Prostate gland (tissue), 2 donors: ENCODE results near the gene UVRAG.

Experiments
- POLR2A ChIP-seq: fragments of 450-650 bp; IDR thresholded peaks from one replicate; pipeline ENCODE4 v1.6.1; 2016; ENCODE audit warnings: antibody characterized with exemption, mild to moderate bottlenecking
- POLR2AphosphoS5 ChIP-seq: sonication (generic); formaldehyde crosslinking; IDR thresholded peaks from one replicate; pipeline ENCODE4 v1.6.1; 2017; ENCODE audit warnings: antibody characterized with exemption
- TF ChIP-seq, protein P1 (sequence below), 4 experiments: fragments of 200-600 bp in 2 of 4; fragments of 450-650 bp in 2 of 4; sonication (generic) in 2 of 4; IDR thresholded peaks; 1 replicate in 3 of 4; 2 replicates in 1 of 4; pipeline ENCODE4 v1.5.1; 2016 to 2019; ENCODE audit warnings: antibody characterized with exemption in 4 of 4, mild to moderate bottlenecking in 2 of 4, moderate library complexity in 2 of 4

DNA sequence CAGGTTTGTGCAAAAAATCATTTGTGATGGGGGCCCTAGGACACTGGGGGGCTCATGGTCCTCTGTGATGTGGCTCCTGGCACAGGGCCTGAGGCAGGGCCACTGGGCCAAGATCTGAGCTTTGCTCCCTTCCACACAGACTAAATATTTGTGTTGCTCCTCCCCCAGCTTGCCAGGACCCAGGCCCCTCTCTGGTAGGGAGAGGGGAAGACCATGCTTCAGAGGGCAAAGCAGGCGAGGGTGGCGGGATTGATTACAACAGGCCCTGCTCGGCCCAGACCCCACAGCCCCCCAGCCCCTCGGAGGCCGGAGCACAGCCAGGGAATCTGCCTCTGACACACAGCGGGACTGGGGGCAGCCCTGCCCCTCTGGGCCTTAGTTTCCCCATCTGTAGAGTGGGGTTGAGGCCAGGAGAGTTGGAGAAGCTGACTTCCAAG lies 362.3 kb downstream of the UVRAG start:
- TF ChIP-seq POLR2A (no peak), POLR2AphosphoS5 (no peak)
- TF ChIP-seq, protein P1, sequence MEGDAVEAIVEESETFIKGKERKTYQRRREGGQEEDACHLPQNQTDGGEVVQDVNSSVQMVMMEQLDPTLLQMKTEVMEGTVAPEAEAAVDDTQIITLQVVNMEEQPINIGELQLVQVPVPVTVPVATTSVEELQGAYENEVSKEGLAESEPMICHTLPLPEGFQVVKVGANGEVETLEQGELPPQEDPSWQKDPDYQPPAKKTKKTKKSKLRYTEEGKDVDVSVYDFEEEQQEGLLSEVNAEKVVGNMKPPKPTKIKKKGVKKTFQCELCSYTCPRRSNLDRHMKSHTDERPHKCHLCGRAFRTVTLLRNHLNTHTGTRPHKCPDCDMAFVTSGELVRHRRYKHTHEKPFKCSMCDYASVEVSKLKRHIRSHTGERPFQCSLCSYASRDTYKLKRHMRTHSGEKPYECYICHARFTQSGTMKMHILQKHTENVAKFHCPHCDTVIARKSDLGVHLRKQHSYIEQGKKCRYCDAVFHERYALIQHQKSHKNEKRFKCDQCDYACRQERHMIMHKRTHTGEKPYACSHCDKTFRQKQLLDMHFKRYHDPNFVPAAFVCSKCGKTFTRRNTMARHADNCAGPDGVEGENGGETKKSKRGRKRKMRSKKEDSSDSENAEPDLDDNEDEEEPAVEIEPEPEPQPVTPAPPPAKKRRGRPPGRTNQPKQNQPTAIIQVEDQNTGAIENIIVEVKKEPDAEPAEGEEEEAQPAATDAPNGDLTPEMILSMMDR (IDR thresholded peaks at IDR 0.05), result no peak
